NCI-H82 (cell line): ENCODE data around the gene GPR156.

Experiments
- DNase-seq: peaks from one replicate; lab custom pipeline; 2025; lab: John Stamatoyannopoulos, UW

The GPR156 gene

GRCh38 chr3:120119846-120120510, 165.0 kb downstream of the GPR156 start:
- no peak for DNase-seq
